GM18867 (cell line): ENCODE measurements around the gene LMOD1.

ENCODE experiments used
- ATAC-seq: cut with Tn5 transposase; IDR thresholded peaks from one replicate; pipeline ENCODE4 v1.9.1; 2021; ENCODE audit warnings: mild to moderate bottlenecking, moderate library complexity; ENCODE audit not compliant: unreplicated experiment

The LMOD1 gene

DNA sequence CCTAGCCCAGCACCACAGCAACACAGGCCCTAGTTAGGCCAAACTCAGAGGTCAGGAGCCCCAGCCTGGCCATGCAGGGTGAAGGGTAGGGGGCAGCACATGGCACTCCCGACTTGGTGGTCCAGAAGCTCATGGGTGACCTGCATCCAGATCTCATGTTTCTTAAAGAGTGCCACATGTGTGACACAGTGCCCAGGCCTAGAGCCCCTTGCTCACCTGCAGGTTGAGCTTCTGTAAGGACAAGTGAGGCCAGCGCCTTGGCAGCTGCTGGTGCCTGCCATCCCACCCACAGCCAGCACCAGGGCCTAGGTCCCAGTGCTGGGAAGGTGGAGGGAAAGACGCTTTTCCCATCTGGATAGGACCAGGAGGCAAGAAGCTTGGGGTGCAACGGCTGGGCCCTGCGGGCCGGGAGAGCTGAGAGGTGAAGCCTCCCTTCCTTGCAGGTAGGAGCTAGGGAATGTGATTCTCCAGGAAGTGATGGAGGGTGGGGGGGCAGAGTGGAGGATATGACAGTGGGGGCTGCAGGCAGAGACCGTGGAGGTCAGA, 51.2 kb downstream of the LMOD1 start:
- no peak for ATAC-seq

DNA sequence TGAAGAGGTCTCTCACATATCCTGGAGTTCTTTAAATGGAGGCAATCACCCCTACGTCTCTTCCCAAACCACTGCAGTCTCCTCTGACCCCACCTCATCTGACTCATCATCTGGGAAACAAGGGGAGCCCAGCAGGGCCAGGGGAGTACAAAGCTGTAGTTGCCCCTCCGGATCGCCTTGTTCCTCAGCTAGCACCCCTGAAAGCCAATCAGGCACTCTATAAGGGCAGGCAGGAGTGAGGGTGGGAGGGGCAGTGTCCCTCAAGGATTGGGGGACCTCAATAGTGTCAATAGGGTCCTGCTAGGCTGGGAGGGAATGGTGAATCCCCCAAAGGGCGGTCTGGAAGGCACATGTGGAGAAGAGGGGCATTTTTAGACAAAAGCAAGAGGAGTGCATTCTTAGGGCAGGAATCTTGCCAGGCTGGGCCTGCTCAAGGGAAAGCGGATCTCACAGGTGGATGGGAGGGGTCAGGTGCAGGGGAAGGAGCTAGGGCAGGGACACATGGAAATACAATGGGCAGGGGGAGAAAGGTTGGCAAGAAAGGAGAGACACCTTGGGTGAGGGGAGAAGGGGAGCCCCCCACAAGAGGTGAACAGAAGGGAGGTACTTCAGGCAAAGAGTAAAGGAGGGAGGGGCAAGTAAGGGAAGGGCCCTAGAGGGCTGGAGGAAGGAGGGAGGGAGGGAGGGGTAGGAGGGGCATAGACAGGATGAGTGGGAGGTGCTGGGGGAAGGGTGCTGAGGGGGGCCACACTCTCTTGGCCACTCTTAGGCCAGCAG, 51.8 kb downstream of the LMOD1 start:
- ATAC-seq = no peak

GRCh38 chr1:201893431-201893830, 52.9 kb downstream of the LMOD1 start:
- ATAC-seq = no peak

- no peak for ATAC-seq
Measured at GRCh38 chr1:201892211-201892610, 54.1 kb downstream of the LMOD1 start.

- no peak for ATAC-seq
Measured at GRCh38 chr1:201891451-201892045, 54.8 kb downstream of the LMOD1 start.

- ATAC-seq = no peak
Measured at GRCh38 chr1:201890806-201891450, 55.4 kb downstream of the LMOD1 start.

- ATAC-seq = no peak
Measured at GRCh38 chr1:201890223-201890622, 56.1 kb downstream of the LMOD1 start.

DNA sequence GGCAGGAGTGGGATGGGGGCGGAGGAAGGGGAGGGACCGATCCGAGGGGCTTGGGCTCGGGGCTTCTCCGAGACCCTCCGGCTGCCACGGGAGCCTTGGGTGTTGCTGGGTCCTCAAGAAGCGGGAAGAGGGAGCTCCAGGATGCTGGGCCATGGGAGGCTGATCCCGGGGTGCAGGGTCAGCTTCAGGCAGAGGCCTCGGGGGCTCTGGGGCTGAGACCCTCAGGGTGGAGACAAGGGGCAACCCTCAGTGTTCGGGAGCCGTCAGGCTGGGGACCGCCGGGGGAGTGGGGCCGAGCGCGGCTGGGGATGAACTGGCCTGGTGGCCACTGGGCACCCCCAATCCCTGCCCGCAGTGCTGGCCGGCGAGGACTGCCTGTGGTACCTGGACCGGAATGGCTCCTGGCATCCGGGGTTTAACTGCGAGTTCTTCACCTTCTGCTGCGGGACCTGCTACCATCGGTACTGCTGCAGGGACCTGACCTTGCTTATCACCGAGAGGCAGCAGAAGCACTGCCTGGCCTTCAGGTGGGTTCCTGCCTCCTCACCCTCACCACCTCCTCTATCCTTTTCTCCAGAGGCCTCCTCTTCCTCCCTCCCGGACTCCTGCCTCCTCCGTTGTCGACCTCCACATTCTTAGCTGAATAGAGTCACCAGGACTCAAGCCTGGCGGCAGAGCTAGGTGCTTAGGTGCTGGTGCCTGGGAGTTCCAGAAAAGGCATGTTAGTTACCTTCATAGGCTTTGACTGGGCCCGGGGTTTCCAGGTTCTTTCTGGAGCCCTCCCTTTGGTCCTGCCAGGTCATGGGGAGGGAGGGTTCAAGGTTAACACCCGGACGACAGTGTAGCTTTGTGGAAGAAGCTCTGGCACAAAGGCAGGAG, 57.0 kb downstream of the LMOD1 start:
- ATAC-seq = no peak

DNA sequence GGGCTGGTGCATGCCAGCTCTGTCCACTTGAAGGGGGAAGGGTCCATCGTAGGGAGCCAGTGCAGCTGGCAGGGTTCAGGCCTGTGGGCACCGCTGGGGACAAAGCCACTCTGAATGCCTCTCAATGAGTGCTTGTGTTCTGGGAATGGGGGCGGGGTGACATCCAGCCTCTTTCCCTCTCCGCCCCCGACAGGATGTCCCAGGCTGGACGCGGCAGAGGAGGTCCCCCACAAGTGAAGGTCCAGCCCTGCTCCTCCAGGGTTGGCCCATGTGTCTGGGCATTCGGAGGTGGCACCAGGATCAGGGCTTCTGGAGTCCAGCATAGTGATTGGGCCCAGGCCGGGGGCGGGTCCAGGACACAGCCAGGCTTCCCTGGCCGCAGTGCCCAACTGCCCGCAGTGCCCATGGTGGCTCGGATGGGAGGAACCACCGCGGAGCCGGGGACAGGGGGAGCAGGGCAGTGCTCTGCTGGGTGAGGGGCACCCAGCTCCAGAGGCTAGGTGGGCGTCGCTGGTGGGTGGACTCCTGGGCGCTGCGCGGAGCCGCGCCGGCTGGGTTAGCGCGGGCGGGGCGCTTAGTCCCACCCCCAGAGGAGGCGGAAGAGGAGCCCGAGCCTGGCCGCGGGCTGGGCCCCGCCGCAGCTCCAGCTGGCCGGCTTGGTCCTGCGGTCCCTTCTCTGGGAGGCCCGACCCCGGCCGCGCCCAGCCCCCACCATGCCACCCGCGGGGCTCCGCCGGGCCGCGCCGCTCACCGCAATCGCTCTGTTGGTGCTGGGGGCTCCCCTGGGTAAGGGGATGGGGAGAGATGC, 57.9 kb downstream of the LMOD1 start, which contains the start of gene SHISA4:
TSS of gene SHISA4 (plus strand) at position 617 of the 808 bp plus-strand sequence. CDS start at position 714, 97 bp downstream.
- no peak for ATAC-seq

GRCh38 chr1:201887116-201887866, 59.1 kb downstream of the LMOD1 start:
- no peak for ATAC-seq

DNA sequence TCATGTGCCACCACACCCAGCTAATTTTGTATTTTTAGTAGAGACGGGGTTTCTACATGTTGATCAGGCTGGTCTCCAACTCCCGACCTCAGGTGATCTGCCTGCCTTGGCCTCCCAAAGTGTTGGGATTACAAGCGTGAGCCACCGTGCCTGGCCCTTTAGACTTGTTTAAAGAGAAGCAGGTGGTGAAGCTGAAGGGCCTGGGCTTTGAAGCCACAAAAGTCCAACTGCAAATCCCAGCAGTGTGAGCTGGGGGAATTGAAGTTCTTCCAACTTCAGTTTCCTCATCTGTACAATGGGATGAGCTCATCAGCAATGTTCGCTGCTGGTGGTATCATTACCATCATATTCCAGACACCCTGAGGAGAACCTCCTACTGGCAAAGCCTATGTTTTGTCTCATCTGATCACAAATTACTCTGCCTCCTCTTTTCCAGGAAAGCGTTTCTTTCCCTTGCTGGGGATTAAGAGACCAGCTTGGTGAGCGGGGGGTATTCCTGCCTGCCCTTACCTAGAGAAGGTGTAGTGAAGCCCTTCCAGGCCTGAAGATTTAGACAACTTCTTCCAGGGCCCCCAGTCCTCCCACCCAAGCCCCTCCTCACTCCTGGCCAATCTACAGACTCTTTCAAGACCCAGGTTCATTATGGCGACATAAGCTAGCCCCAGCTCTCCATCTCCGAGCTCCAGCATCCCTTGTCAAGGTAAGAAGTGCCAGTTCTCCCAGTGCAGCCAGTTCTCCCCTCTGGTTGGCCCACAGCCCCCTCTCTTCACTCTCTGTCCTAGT, 60.1 kb downstream of the LMOD1 start:
- ATAC-seq = no peak

DNA sequence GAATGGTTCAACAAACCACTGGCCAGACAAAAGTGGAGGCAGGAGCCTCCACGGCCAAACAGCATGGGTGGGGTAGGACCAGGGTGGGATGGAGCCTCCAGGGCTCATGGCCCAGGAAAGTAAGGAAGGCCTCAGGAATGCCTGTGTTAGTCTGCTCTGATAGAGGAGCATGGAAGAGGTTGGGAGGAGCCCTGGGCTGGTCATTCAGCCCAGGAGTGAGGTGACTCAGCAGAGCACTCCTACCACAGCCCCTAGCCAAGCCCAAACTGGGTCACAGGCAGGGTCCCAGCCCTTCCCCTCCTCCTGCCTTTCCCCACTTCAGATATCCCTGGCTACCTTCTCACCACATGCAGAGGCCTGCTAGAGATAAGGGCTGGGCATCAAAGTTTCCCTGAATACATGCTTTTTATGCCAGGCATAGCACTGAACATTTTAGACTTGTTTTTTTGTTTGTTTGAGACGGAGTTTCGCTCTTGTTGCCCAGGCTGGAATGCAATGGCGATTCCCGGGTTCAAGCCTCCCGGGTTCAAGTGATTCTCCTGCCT, 60.7 kb downstream of the LMOD1 start:
- no peak for ATAC-seq

DNA sequence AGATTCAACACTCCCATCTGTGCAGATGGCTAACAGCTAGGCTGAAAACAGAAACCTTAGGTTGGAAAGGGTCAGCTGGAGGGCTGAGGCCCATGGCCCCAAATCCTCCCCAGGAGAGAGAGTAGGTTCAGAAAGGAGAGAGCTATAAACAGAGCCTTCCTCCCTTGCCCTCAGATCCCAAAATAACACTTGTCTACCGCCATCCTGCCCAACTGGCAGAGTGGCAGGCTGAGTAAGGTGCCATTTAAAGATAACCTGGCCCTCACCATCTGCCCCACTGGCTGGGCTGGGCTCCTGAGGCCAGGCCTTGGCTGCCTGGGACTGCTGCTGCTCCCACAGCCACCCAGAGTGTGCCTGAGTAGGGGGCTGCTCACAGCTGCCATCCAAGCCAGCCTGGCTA, 61.9 kb downstream of the LMOD1 start:
- no peak for ATAC-seq

DNA sequence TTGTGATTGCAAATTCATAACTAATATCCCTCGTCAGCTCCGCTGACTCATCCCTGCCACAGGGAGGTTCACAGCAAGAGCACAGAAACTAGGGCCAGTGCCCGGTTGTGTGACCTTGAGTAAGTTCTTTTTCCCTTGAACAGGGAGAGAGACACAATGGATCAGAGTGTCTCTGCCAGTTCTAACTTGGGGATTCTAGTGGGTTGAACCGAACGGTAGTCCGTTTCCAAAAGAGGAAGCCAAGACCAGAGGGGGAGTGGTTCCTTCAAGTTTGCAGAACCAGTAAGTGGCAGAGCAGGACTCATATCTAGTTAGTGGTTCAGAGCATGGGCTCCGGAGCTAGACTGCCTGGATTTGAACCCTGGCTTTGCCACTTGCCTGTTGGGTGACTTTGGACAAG, 62.6 kb downstream of the LMOD1 start:
- no peak for ATAC-seq

DNA sequence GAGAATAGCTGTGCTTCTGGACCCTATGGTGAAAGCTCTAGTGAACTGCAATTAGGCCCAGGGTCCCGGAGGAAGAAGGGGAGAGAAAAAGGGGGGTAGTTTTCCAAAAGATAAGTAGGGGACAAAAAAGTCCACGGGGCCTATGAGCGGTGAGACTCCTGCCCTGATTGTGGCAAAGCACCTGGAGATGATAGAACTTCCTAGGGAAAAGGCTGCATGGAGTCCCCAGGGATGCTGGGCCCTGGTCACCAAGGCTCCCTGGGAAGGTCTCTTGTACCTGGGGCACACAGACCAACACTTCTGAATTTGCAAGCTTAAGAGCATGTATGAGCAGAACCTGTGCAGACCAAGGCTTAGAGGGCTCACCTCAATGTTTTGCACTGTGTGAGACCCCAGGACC, 63.1 kb downstream of the LMOD1 start:
- no peak for ATAC-seq

- ATAC-seq = no peak
Measured at GRCh38 chr1:201882665-201883132, 63.6 kb downstream of the LMOD1 start.

- ATAC-seq = no peak
Measured at GRCh38 chr1:201881617-201882016, 64.7 kb downstream of the LMOD1 start.

DNA sequence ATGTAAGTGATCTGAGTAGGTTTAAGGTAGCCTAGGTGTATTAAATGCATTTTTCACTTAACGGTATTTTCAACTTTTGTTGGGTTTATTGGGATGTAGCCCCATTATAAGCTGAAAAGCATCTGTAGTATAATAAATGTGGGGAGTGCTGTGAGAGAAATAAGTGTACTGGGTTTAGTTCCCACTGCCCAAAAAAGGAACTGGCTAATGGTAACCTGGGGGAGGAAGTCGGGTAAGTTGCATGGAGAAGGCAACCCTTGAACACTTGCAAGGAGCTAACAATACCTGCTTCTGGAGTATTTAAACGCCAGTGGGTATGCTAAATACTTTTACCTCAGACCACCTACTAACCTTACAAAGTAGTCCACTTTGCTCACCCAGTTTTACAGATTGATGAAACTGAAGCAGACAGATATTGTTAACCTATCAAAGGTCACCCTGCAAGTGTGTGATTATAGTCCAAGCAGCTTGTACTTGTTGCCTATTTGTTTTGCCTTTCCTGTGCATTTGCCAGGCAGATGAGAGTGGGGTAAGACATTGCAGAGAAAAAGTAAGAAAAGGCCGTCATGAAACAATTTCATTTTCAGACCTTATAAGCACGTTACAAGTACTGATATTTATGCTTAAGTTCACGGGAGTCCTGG, 65.3 kb downstream of the LMOD1 start:
- ATAC-seq = no peak
